Stimulated activated CD8-positive, alpha-beta memory T cell treated with anti-CD3 and anti-CD28 coated beads, Interleukin-4, amount 100 ng/mL, for 4 hours (primary cell): ENCODE data around the gene AVPI1.
A peak's percentile ranks its signal among the peaks of the same experiment; 100 is the strongest.
"Not testable (repeated sequence)": the region's sequence is repeated elsewhere in the genome, so short reads cannot be mapped to it uniquely, and the experiment has no call there.

ENCODE experiments used
- DNase-seq, 2 donors: peaks; one replicate each; pipeline ENCODE4 v3.0.0-alpha.2; 2020; ENCODE audit warnings: low read depth in 2 of 2, low spot score in 1 of 2

The AVPI1 gene

DNA sequence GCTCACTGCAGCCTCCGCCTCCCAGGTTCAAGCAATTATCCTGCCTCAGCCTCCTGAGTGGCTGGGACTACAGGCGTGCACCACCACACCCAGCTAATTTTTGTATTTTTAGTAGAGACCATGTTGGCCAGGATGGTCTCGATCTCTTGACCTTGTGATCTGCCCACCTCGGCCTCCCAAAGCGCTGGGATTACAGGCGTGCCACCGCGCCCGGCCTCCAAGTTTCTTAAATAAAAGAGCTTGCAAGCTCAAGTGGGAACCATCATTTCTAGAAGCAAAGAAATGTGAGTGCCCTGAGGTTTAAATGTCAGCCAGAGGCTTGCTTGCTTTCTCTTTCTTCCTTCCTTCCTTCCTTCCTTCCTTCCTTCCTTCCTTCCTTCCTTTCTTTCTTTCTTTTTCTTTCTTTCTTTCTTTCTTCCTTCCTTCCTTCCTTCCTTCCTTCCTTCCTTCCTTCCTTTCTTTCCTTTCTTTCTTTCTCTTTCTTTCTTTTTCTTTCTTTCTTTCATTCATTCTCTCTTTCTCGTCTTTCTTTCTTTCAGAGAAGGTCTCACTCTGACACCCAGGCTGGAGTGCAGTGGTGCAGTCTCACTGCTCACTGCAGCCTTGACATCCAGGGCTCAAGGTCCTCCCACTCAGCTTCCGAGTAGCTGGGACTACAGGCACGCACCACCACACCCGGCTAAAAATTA is 44.4 kb downstream of the AVPI1 start:
- not testable (repeated sequence) for DNase-seq

- no peak for DNase-seq
Observed at GRCh38 chr10:97640868-97641811, 45.9 kb downstream of the AVPI1 start.

DNA sequence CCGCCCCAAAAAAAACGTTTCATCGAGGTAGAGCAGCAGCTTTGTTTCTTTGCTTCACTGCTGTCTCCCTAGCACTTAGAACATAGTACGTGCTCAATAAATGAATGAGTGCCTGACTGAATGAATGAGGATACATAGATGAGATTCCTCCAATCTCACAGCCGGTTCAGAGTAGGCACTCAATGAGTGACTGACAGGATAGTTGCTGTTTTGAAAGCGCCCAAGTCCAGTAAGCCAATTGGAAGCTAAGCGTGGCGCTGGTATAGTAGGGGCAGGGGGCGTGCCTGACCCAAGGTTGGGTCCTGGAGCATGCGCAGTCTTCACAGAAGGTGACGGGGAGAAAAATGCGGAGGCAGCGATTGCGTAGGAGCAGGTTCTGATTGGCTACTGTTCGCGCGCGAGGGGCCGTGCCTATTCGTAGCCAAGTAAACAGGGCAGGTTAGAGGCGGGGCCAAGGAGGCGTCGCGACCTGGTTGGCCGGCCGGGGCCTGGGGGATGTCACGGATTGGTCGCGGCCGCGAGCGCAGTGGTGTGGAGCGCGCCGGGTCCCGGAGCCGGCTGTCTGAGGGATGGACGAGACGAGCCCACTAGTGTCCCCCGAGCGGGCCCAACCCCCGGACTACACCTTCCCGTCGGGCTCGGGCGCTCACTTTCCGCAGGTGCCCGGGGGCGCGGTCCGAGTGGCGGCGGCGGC is 46.7 kb downstream of the AVPI1 start, which contains the start of gene PI4K2A:
Gene PI4K2A, plus strand, starts transcription at position 498 of the 694 bp plus-strand sequence. Its CDS starts 72 bp downstream, at position 570.
- DNase-seq: peak; percentile 98 to 99

DNA sequence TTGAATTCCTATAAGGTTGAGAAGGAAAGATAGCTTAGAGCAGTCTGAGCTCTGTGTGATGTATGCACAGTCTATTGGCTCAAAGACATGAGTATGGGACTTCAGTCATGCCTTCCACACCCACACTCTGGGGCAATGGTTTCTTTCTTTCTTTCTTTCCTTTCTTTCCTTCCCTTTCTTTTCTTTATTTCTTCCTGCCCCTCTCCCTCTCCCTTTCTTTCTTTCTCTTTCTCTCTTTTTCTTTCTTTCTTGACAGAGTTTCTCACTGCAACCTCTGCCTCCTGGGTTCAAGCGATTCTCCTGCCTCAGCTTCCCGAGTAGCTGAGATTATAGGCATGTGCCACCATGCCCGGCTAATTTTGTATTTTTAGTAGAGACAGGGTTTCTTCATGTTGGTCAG is 48.0 kb downstream of the AVPI1 start:
- DNase-seq: not testable (repeated sequence)

GRCh38 chr10:97635577-97635976 is 51.5 kb downstream of the AVPI1 start:
- DNase-seq: no peak

DNA sequence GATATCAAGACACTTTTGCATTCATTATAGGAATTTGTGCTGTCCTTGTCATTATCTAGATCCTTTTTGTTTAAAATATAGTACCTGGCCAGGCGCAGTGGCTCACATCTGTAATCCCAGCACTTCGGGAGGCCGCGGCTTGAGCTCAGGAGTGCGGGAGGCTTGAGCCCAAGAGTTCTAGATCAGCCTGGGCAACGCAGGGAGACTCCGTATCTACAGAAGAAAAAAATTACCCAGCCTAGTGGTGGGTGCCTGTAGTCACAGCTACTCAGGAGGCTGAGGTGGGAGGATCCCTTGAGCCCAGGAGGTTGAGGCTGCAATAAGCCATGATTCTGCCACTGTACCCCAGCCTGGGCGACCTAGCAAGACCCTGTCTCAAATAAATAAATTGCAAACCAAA is 53.1 kb downstream of the AVPI1 start:
- DNase-seq: no peak

- DNase-seq: peak; percentile 68 to 78
Observed at GRCh38 chr10:97632949-97633884, 53.8 kb downstream of the AVPI1 start, which contains the start of gene MORN4. MORN4 (minus strand) TSS chr10:97633500; CDS start chr10:97619653, 13,847 bp downstream.

DNA sequence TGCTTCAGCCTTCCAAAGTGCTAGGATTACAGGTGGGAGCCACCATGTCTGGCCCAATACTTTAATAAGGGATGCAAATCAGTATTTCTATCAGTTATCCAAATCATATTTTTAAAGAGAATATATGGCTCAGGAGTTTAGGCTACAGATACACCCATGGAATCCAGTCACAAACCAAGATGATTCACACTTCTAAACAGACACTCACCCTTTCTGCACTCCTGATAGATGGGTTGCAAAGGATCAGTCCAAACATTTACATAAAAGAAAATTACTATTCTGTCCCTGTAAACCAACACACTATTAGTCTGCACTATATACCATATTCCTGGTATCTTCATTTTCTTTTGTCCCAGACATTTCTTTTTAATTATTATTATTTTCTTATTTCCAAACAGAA is 55.9 kb downstream of the AVPI1 start:
- no peak for DNase-seq

- no peak for DNase-seq
Observed at GRCh38 chr10:97629289-97629688, 57.8 kb downstream of the AVPI1 start.

DNA sequence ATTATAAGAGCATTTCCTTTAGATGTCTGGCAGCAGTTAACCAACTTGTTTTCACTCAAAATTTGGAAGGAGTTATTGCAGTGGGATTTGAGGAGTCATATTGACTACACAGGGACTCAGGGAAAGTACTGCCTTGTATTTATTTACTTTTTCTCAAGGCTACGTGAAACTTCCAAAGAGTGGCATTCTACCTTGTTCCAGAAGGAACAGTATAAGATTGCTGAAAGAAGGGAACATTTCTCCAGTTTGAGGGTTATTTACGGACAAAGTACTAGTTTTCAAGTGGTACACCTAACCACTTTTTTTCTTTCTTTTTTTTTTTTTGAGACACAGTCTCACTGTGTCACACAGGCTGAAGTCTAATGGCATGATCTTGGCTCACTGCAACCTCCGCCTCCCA is 58.8 kb downstream of the AVPI1 start:
- no peak for DNase-seq

DNA sequence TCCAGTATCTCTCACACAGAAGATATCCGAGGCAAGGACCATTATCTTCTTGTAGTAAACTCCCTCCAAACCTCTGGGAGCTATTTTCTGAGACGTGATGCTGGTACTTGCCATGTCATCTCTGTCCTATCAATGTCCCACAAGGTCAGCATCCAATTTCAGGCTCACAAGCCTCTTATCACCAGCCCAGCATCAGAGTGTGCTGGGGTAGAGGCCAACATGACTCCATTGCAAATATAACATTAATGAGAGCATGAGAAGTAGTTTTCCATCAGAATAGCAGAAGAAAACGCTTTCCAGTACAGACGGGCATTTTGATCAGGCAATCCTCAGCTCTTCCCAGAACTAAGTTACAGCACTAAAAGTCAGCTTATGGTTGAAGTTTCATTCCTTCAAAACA is 59.3 kb downstream of the AVPI1 start:
- no peak for DNase-seq
